ENCODE data around the gene HSPBAP1.
"Not testable (repeated sequence)": the region's sequence is repeated elsewhere in the genome, so short reads cannot be mapped to it uniquely, and the experiment has no call there.

Gene HSPBAP1

DNA sequence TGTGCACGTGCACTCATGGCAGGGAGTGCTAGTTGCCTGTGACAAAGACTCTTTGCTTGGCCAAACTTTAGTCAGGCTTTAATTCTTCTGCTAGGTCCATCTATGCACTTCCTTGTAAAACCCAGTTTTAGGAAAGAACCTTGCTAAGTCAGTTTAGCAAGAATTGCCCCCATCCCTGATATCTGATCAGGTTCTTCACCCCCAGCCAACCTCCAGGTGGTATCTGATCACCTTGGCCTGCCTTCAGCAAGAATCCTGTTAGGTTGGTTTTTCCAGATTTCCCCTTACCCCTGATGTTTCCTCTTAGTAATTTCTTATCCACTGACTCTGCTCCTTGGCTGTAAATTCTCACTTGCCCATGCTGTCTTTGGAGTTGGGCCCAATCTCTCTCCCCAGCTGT is 8.4 kb downstream of the HSPBAP1 start:
- no peak for DNase-seq

DNA sequence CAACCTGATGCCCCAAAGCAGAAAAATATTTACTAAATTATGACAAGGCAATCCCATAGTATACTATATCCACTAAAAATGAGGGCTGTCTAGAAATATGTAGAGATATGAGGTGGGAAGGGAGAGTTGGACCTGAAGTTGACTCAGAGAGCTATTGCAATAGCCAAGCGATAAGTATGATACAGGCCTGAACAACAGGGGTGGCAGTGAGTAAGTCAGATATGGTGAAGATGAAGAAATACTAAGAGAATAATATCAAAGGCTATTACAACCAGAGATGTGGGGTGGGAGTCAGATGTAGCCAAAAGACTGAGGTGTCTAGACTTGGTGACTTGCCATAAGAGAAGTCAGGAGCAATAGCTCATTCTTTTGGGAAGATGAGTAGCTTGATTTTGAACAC is 9.2 kb downstream of the HSPBAP1 start:
- no peak for DNase-seq

DNA sequence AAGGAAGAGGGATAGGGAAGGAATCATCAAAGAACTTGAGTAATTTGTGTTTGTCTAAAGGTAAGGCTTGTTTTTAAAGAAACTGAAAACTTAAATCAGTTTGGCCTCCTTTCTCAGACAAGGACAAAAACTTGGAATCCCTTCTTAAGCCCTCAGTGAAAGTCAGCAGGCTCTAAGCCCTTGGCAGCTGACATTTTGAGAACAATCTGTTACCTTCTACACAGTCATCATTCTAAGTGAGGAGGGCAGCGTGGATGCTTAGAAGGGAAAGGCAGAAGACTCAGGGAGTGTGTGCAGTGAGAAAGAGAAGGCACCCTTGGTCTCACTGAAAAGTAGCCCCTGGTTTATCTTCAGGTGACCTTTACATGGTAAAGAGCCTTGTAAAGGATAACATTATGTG is 10.8 kb downstream of the HSPBAP1 start:
- DNase-seq: no peak

DNA sequence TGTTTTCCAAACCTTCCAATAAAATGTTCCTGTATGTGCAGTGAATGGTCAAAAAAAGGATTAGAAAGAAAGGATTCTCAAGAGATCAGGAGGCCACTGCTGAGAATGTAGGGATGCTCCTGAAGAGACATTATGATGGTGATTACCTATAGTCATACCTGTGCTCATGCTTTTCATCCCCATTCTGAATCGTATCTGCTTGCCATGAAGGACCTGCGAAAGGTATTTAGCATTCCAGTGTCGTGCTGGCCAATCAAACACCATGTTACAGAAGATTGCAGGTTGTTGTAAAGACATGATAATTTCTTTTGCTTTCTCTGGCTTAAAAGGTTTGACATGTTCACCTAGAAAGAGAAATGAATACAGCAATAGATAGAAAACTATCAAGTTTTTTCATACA is 16.1 kb downstream of the HSPBAP1 start:
- no peak for DNase-seq

DNA sequence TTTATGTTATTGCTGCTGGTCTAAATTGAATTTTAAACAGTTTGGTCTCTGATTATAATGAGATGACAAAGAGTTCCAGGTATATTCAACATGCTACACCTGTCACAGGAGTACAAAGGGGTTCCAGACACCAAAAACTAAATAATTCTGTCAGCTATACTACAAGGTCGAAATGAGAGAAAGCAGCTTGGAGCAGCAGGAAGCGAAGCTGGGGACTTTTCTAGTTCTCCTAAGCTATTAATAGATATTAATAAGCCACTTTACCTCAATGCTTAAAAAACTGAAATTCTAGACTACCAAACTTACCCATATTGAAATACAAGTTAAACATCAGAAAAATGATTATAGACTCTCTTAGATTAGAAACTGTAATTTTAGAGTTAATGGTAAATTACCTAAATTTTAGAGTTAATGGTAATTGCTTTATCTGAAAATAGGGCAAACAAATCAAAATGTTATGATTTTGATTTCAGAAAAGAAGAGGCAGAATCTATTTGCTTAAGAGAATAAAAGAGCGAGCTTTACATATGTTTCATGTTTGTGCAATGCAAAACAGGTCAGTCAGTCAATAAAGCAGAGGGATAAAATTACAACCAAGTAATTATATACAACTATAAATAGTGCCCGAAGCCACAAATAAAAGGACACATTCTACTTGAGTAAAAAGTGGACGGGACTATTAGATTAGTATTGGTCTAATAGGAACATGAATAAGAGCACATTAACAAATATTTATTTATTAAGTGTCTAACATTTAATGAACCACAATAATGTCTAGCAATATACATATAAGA is 16.8 kb downstream of the HSPBAP1 start:
- no peak for DNase-seq

DNA sequence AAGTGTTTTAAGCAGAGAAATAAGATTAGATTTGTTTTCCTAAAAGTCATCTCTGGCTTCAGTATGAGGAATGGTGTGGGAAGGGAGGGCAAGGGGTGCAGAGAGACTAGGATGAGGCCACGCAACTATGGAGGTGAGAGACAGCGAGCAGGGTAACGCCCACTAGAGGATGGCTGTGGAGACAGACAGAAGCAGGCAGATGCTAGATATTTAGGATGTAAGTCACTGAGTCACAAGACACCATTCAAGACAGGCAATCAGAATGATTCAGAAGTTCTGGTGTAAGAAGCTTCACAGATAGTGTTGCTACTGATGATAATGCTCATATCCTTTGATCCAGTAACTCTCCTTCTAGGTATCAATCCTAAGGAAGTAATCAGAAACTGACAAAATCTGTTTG is 19.1 kb downstream of the HSPBAP1 start:
- DNase-seq: no peak

DNA sequence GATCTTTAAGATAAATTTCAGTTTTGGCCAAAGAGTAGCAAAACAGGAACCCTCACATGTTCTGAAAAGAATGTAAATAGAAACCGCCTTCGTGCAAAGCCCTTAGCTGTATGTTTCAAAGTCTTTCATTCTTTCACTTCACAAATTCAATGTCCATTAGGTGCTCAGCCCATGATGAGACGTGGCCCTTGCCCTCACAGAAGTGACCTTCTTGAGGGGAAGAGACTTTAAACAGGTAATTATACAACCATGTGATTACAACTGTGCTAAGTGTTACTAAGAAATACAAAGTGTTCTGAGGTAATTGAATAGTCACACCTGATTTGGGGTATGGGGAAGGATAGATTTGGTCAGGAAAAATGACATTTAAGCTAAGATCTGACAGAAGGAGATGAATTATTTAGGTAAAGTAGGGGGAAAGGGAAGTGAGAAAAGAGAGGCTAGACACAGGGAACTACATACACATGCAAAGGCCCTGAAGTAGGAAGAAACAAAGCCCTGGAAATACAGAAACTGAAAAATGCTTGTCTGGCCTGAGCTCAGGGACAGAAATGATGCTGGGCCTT is 19.6 kb downstream of the HSPBAP1 start:
- no peak for DNase-seq

DNA sequence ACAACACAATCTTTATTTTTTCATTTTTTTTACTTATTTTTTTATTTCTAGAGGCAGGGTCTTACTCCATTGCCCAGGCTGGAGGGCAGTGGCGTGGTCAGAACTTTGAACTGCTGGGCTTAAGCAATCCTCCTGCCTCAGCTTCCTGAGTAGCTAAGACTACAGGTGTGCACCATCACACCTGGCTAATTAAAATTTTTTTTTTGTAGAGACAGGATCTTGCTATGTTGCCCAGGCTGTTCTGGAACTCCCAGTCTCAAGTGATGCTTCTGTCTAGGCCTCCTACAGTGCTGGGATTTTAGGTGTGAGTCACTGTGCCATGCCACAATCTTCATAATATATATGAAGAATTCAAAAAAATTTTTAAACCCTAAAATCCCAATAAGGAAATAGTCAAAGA is 20.8 kb downstream of the HSPBAP1 start:
- no peak for DNase-seq

DNA sequence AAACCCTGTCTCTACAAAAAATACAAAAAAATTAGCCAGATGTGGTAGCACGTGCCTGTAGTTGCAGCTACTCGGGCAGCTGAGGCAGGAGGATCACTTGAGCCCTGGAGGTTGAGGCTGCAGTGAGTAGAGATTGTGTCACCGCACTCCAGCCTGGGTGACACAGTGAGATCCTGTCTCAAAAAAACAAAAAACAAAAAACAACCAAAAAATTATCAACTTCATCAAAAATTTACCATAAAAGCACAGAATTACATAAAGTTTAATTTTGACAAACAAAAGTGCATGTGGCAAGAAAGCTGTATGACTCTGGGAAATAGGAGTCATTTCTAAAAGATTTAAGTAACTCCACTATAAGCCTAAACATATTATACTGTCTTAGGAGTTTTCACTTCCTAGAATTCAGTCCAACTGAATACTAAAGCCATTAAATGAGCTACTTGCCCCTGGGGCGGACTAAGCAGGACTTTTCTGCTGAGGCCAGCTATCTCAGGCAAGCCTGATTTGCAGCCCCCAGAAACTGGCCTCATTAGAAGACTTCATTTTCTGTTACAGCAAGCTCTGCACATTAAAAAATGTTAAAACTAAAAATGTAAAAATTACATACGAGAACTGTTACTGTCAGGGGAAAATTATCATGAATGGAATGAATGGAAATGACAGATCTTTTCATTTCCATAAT is 23.0 kb downstream of the HSPBAP1 start:
- no peak for DNase-seq

DNA sequence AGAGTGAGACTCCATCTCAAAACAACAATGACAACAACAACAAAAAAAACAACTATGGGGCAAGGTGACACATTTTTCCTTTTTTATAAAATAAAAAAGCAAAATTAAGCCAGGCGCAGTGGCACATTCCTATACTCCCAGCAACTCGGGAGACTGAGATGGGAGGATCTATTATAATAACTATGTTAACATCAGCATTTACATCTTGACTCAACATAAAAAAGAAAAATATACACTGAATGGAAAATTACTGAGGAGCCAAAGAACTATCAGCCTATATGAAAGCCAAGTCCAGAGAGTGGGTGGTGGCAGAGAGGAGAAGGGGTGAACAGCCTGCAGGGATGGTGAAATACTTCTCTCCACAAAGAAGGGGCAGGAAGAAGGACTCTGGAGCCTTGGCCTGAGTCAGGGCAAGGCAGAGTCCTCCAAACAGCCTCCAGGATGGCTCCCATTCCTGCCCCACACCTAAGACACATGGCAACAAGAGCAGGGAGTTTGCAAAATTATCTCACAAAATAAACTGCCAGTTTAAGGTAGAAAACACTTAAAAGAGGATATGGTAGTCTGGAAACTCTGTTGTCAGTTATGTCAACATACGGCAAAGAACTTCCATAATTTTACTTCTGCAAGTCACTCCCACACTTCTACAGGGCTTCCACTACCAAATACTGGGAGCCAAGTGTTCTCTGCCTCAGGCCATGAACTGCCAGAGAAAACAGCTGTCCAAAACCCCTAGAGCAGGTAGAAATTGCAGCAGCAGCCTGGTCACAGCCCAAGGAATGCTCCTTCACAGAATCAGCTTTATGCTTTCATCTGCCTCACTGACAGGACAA is 25.9 kb downstream of the HSPBAP1 start:
- DNase-seq: no peak

DNA sequence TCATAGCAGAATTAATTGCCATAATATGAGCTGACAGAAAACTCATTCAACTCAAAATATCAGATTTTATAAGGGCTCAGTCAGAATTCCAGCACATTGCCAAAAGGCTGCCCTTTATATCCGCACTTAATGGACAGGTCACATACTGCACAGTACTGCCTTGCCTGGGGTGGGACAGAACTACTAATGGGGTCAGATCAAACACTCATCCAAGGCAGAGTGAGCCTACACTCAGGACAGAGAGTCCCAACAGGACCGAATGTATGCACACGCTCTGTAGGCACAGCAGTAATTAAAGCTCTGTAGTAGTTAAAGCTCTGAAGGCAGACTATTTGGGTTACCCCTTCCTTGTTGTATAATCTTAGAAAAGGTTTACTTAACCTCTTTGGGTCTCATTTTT is 27.2 kb downstream of the HSPBAP1 start:
- DNase-seq: no peak

DNA sequence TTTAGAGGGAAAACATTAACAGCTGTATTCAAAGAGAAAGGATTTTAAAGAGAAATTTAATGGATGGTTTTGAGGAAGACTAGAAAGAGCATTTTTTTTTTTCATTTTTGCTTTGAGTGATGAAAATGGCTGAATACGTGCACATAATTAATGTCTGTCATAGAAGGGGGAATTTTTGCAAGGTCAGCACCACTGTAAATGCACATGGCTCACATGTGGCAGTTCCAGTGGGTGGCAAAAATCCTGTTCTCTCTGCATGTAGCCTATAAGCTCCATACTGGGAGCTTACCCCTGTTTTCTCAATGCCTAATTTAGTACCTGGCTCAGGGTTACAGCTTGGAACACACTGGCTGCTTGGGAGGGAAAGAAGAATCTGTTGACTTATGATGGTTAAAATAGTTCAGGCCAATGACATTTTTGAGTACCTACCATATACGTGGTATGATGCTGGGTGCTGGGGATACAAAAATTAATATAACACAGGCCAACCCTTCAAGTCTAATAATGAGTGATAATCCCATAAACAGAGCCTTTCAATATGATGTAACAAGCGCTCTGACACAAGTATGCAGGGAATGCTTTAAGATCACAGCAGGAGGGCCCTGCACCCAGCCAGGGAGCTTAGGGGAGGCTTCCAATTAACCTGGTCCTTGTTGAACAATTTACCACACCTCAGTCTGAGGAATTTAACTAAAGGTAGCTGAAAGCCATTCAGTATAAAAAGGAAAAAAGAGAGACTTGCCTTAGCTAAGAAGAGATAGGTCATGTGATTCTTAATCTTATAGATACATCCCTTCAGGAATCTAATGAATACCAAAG is 33.0 kb downstream of the HSPBAP1 start:
- no peak for DNase-seq

DNA sequence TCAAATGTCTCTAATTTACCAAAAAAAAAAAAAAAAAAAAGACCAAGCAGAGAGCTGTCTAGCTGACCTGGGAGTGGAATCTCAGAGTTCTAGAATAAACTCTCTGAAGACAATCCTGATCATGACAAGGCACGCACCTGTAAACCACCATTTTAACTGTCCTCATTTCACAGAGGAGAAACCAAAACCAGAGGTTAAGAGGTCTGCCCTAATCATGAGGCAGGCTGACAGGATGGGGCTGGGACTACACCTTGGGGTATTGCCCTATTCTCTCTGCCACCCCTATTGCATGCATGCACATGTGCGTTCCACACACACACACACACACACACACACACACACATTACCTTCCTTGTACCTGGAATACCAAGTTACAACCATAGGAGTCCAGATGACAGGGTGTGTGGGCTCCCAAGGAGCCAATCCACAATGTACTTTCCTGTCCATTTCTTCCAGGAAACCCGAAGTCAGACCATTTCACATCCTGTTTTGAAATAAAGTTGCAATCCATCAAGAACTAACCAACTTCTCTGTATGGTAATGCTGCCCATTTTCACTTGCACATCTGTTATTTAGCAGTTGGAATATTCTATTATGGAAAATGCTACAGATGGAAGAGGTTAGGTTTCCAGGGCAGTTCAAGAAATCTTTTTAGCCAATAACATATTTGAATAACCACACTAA is 34.6 kb downstream of the HSPBAP1 start:
- DNase-seq: no peak

DNA sequence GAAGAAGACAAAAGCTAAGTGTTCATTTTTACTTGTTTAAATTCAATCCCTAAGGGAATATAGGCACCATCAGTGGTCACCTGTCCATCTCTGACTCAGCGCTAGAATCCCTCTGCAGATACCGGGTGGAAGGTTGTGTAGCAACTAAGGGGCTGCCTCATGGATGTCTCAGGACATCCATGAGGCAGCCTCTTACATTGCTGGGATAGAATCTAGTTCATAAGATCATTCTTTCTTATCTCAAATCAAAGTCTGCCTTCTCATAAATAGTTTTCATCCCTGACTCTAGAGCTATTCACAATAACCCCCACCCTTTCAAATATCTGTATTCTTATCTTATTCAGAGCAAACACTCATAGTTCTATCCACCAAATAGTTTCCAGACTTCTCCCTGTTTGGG is 38.1 kb downstream of the HSPBAP1 start:
- no peak for DNase-seq

DNA sequence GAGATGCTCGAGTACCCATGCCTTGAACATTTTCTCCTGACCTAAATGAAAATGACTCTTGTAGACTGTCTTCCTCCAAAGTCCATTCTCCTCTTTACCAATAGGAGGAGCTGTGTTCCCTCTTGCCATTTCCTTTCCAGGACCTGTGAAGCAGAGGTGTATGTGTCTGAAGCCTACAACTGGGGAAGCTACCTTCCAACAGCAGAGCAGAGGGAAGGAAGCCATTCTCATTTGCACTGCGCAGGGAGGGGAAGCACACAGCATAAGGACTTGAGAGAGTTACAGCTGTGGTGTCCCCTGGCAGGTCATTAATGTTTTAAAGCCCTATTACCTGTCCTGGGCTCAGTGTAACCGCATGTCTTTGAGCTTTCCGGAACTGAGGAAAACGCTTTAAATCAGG is 38.7 kb downstream of the HSPBAP1 start:
- peak in 2 of 5 experiments; percentile 6 to 65 for DNase-seq

DNA sequence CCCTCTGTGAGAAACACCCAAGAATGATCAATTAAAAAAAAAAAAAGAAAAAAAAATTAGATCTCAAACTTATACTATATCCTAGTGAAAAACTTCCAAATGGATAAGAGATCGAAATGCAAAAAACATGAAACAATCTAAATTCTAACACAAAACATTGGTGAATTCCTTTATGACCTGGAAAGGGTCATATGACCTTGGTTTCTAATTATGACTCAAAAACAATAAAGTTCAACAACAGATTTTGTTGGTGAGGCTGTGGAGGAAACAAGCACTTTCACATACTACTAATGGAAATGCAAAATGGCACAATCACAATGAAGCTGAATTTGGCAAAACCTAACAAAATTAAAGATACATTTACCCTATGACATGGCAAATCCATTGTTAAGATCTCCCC is 45.3 kb downstream of the HSPBAP1 start:
- no peak for DNase-seq

DNA sequence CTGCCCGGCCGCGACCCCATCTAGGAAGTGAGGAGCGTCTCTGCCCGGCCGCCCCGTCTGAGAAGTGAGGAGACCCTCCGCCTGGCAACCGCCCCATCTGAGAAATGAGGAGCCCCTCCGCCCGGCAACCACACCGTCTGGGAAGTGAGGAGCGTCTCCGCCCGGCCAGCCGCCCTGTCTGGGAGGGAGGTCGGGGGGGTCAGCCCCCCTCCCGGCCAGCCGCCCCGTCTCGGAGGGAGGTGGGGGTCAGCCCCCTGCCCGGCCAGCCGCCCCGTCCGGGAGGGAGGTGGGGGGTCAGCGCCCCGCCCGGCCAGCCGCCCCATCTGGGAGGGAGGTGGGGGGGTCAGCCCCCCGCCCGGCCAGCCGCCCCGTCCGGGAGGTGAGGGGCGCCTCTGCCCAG is 46.3 kb downstream of the HSPBAP1 start:
- not testable (repeated sequence) for DNase-seq

DNA sequence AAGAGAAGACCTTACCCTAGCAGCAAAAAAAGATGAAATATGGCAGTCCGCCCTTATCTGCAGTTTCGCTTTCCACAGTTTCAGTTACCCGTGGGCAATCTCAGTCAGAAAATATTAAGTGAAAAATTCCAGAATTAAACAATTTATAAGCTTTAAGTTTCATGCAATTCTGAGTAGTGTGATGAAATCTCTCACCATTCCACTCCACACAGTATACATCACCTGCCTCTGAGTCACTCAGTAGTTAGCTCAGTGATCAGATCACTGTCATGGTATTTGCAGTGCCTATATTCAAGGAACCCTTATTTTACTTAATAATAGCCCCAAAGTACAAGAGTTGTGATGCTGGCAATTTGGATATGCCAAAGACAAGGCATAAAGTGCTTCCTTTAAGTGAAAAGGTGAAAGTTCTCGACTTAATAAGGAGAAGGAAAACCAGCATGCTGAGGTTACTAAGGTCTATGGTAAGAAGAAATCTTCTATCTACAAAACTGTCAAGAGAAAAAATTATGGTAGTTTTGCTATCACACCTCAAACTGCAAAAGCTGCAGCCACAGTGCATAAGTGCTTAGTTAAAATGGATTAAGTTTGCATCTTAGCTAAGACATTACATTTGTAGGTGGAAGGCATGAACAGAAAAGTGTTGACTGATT is 48.1 kb downstream of the HSPBAP1 start:
- DNase-seq: no peak

DNA sequence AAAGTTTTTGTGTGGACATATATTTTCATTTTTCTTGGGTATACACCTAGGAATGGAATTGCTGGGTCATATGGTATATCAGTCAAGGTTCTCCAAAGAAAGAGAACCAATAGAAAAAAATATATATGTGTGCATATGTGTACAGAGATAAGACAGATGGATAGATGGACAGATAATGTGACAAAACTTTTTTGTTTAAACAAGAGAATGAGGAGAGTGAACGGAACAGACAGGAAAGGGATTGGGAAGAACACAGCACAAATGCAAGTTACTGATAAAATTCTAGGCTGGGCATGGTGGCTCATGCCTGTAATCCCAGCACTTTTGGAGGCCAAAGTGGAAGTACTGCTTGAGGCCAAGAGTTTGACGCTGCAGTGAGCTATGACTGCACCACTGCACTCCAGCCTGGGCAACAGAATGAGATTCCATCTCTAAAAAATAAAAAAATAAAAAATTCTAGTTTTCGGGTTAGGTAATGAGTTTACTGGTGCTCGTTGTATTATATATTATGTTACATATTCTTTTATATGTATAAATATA is 50.0 kb downstream of the HSPBAP1 start:
- no peak for DNase-seq

DNA sequence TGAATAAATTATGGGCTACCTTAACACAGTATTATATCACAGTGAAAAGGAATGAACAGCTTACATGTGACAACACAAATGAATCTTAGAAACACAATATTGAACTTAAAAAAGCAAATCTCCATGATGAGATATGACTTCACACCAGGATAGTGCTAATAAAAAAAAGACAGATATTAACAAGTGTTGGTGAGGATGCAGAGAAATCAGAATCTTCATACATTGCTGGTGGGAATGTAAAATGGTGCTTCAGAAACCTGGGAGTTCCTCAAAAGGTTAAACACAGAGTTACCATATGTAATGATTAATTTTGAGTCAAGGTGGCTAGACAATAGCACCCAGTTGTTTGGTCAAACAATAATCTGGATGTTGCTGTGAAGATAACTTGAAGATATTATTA is 51.4 kb downstream of the HSPBAP1 start:
- DNase-seq: no peak

DNA sequence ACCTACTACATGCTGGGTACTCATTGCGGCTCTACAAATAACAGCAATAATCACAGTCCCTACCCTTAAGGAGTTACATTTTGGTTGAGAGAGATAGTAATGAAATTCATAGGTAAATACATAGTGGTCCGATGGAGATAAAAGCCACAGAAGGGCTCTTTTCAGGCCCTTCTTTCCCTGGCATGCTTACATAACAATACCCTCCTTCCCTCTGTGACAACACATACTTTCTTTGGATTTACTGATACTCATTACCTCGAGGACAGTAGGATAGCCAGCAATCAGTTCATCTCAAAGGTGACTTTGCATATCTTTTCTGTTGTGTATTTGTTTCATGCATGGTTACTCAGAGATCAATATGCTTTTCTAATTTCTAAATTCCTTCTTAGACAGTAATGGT is 54.5 kb downstream of the HSPBAP1 start:
- DNase-seq: no peak
